Coronary artery (tissue), 2 donors: ENCODE data around the gene CDR2L.

Experiments
- DNase-seq: peaks from one replicate; pipeline ENCODE4 v3.0.0-alpha.2; 2017; ENCODE audit warnings: low spot score
- H3K27ac ChIP-seq, 2 donors: fragments of 200-600 bp; sonication (generic); one replicate each; pipeline ENCODE4 v1.5.1; 2016 to 2019
- H3K4me3 ChIP-seq: fragments of 200-600 bp; sonication (generic); 2 replicates; pipeline ENCODE4 v1.5.1; 2016; ENCODE audit warnings: mild to moderate bottlenecking, moderate library complexity
- TF ChIP-seq, protein P1 (sequence below): fragments of 200-600 bp; sonication (generic); IDR thresholded peaks from one replicate; pipeline ENCODE4 v1.5.1; 2019; ENCODE audit warnings: antibody characterized with exemption

CDR2L gene

DNA sequence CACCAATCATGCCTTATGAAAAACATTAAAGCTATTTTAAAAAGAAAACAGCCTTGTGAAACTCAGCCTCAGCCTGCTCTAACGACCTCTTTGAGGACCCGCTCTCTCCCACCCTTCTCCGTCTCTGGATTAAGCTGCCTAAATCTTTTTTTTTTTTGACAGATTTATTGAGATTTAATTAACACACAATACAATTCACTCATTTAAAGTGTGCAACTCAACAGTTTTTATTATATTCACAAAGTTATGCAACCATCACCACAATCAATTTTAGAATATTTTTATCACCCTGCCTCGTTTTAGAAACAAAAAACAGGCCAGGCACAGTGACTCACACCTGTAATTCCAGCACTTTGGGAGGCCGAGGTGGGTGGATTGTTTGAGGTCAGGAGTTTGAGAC is 8.4 kb downstream of the CDR2L start:
- Histone ChIP-seq H3K27ac (no peak overlapping the region), H3K4me3 (no peak overlapping the region)
- TF ChIP-seq, protein P1, sequence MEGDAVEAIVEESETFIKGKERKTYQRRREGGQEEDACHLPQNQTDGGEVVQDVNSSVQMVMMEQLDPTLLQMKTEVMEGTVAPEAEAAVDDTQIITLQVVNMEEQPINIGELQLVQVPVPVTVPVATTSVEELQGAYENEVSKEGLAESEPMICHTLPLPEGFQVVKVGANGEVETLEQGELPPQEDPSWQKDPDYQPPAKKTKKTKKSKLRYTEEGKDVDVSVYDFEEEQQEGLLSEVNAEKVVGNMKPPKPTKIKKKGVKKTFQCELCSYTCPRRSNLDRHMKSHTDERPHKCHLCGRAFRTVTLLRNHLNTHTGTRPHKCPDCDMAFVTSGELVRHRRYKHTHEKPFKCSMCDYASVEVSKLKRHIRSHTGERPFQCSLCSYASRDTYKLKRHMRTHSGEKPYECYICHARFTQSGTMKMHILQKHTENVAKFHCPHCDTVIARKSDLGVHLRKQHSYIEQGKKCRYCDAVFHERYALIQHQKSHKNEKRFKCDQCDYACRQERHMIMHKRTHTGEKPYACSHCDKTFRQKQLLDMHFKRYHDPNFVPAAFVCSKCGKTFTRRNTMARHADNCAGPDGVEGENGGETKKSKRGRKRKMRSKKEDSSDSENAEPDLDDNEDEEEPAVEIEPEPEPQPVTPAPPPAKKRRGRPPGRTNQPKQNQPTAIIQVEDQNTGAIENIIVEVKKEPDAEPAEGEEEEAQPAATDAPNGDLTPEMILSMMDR, result no peak
- no peak for DNase-seq

GRCh38 chr17:74998783-74999182 is 11.4 kb downstream of the CDR2L start:
- Histone ChIP-seq H3K4me3 (no peak overlapping the region), H3K27ac (no peak overlapping the region)
- TF ChIP-seq, protein P1, result no peak
- DNase-seq, result no peak

DNA sequence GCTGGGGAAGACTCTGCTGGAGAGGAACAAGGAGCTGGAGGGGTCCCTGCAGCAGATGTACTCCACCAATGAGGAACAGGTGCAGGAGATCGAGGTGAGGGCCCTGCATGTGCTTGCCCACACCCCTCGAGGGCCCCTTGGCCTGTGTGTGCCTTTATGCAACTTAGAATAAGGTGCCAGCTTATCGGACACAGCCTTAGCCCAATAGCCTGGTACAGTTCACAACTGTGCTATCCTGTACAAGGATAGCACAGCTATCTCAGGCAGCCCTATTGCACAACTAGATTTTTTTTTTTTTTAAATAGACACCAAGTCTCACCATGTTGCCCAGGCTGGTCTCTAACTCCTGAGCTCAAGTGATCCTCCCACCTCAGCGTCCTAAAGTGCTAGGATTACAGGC is 12.1 kb downstream of the CDR2L start:
- Histone ChIP-seq H3K4me3 (no peak overlapping the region), H3K27ac (no peak overlapping the region)
- no peak for DNase-seq
- TF ChIP-seq, protein P1, result no peak

GRCh38 chr17:75001915-75002843 is 14.7 kb downstream of the CDR2L start:
- TF ChIP-seq, protein P1, result no peak
- DNase-seq, result no peak
- H3K4me3 ChIP-seq, result no peak overlapping the region
- no peak overlapping the region for H3K27ac ChIP-seq

DNA sequence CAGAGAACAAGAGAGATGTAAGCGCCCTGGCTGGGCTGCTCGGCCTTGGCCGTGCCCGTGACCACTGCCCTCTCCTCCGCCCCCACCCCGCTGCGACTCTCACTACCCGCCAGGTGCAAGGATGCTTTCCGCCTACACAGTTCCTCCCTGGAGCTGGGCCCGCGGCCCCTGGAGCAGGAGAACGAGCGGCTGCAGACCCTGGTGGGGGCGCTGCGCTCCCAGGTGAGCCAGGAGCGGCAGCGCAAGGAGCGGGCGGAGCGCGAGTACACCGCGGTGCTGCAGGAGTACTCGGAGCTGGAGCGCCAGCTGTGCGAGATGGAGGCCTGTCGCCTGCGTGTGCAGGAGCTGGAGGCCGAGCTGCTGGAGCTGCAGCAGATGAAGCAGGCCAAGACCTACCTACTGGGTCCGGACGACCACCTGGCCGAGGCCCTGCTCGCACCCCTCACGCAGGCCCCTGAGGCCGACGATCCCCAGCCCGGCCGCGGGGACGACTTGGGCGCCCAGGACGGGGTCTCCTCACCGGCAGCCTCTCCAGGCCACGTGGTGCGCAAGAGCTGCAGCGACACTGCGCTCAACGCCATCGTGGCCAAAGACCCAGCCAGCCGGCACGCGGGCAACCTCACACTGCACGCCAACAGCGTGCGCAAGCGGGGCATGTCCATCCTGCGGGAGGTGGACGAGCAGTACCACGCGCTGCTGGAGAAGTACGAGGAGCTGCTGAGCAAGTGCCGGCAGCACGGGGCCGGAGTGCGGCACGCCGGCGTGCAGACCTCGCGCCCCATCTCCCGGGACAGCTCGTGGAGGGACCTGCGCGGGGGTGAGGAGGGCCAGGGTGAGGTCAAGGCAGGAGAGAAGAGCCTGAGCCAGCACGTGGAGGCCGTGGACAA is 15.9 kb downstream of the CDR2L start:
- no peak overlapping the region for H3K27ac ChIP-seq
- TF ChIP-seq, protein P1, result no peak
- no peak for DNase-seq
- no peak overlapping the region for H3K4me3 ChIP-seq

DNA sequence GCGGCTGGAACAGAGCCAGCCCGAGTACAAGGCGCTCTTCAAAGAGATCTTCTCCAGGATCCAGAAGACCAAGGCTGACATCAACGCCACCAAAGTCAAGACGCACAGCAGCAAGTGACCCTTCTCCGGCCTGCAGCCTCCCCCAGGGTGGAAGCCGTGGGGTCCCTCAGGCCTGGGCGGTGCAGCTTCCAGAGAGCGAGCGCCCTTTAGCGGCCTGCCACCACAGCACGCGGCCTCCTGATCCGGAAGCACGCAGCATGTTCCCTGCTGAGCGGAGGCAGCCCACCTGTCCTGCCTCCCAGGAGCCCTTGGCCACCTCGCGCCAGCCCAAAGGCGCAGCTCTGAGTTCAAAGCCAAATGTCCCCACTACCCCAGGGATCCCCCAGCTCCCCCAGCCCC is 16.5 kb downstream of the CDR2L start:
- no peak overlapping the region for H3K27ac ChIP-seq

More for the DNA sequence above, 16.5 kb downstream of the CDR2L start:
- H3K4me3 ChIP-seq, result no peak overlapping the region
- TF ChIP-seq, protein P1, result no peak
- no peak for DNase-seq
